GM13976 (cell line): Measurements from ENCODE around the gene HECTD1.

Source experiments
- DNase-seq: peaks from one replicate; pipeline ENCODE4 v3.0.0; 2012; ENCODE audit warnings: low spot score
- in situ Hi-C: fragments of 300-500 bp; cut with MboI; formaldehyde crosslinking; loops from one replicate; pipeline ENCODE4 v1.12.0; 2022; ENCODE audit warnings: low sequenced_read_pairs, mixed read lengths, inconsistent platforms; ENCODE audit not compliant: unreplicated experiment
- TF ChIP-seq, protein P1 (sequence below): IDR thresholded peaks from 2 replicates; pipeline ENCODE4 v1.5.1; 2012; ENCODE audit warnings: borderline replicate concordance, mild to moderate bottlenecking; ENCODE audit not compliant: insufficient read depth; ENCODE audit errors: extremely low read depth, missing control alignments, control extremely low read depth

Gene HECTD1

DNA sequence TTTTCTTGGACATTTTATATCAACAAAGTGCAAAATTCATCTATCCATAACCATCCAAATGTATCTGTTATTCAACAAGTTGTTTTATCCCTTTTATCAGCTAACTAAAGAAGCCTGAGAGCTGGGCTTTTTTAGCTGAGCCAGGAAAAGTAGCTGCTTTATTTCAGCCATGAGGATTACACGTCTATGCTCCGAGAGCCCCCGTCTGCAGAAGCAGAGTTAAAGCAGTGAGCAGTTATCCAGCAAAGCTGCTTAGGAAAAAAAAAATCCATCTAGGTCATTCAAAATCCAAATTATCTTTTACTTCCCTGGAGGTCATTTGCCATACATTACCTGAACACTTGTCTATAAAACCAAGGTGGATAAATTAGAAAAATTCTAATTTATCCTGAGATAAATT, 15.7 kb upstream of the HECTD1 start:
- in situ Hi-C loops: no loop called here
- TF ChIP-seq, protein P1, sequence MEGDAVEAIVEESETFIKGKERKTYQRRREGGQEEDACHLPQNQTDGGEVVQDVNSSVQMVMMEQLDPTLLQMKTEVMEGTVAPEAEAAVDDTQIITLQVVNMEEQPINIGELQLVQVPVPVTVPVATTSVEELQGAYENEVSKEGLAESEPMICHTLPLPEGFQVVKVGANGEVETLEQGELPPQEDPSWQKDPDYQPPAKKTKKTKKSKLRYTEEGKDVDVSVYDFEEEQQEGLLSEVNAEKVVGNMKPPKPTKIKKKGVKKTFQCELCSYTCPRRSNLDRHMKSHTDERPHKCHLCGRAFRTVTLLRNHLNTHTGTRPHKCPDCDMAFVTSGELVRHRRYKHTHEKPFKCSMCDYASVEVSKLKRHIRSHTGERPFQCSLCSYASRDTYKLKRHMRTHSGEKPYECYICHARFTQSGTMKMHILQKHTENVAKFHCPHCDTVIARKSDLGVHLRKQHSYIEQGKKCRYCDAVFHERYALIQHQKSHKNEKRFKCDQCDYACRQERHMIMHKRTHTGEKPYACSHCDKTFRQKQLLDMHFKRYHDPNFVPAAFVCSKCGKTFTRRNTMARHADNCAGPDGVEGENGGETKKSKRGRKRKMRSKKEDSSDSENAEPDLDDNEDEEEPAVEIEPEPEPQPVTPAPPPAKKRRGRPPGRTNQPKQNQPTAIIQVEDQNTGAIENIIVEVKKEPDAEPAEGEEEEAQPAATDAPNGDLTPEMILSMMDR: no peak
- no peak for DNase-seq

DNA sequence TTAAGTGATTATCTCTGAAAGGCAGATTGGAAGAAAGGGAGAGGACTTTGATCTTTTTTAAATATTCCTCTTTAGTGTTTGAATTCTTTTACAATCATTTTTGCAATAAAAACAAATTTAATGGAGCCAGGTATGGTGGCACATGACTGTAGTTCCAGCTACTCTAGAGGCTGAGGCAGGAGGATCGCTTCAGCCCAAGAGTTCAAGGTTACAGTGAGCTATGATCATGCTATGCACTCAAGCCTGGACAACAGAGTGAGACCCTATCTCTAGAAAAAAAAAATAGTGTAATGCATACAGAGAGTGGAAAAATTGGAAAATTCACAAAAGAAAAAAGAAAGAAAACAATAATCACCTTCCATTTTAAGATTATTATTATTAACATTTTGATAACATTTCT, 15.2 kb upstream of the HECTD1 start:
- DNase-seq: no peak
- in situ Hi-C loops: no loop called here
- TF ChIP-seq, protein P1: no peak

DNA sequence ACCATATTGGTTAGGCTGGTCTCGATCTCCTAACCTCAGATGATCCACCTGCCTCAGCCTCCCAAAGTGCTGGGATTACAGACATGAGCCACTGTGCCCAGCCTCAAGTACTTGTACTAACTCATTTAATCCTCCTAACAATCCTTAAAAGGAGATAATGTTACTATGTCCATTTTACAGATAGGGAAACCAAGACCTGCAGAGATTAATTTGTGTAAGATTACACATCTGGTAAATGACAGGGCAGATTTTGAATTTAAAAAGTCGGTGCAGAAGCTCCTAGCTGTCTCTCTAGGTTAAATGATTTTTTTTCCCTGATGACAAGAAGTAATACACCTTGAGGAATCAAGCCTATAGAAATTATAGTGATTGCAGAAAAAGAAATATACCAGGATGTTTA, 13.7 kb upstream of the HECTD1 start:
- DNase-seq: no peak
- TF ChIP-seq, protein P1: no peak
- in situ Hi-C loops: no loop called here

DNA sequence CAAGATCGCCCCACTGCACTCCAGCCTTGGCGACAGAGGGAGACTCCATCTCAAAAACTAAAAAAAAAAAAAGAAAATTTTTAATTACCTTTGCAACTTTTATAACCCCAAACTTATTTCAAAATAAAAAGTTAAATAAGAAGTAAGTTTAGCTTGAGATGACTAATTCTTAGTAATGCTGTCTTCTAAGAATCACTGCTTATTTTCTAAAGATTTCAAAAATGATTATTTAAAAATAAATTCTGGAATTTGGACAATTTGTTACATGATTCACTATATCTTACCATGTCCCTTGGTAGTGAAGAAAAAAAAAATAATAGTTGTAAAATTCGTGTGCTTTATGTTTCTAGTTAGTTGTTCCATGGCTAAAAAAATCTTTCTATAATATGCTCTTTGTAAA, 11.6 kb upstream of the HECTD1 start:
- no peak for DNase-seq
- in situ Hi-C loops: no loop called here
- TF ChIP-seq, protein P1: no peak

DNA sequence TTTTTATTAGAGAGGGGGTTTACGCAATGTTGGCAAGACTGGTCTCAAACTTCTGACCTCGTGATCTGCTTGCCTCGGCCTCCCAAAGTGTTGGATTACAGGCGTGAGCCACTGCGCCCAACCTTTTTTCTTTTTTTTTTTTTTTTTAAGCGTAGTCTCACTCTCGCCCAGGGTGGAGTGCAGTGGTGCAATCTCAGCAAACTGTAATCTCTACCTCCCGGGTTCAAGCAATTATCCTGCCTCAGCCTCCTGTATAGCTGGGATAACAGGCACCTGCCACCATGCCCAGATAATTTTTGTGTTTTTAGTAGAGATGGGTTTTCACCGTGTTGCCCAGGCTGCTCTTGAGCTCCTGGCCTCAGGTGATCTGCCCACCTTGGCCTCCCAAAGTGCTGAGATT, 8.8 kb upstream of the HECTD1 start:
- DNase-seq: no peak
- TF ChIP-seq, protein P1: no peak
- in situ Hi-C loops: no loop called here

DNA sequence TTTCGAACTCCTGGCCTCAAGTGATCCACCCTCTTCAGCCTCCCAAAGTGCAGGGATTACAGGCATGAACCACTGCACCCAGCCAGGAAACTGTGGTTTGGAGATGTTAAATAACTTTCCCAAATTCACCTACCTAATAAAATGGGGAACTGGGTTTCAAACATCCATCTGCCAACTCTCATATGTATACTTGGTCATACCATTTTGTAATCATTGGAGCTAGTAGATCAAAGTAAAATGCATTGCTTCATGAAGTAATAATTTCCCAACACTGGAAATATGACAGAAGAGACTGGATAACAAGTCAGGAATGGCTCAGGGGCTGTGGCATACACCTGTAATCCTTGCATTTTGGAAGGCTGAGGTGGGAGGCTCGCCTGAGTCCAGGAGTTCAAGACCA, 5.3 kb upstream of the HECTD1 start:
- TF ChIP-seq, protein P1: no peak
- in situ Hi-C loops: no loop called here
- no peak for DNase-seq

DNA sequence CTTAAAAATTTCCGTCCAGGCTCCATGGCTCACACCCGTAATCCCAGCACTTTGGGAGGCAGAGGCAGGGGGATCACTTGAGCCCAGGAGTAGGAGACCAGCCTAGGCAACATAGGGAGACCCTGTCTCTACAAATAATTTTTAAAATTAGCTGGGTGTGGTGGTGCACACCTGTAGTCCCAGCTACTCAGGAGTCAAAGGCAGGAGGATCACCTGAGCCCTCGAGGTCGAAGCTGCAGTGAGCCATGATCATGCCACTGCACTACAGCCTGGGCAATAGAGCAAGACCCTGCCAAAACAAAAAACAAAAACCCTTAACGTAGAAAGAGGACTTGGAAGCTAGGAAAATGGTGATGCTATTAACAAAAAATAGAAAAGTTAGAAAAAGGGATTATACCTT, 2.0 kb upstream of the HECTD1 start:
- DNase-seq: no peak
- in situ Hi-C loops: no loop called here
- TF ChIP-seq, protein P1: no peak
